Gastroesophageal sphincter (tissue), 3 donors: Measurements from ENCODE around the gene ARHGEF10L.

ENCODE experiments used
- CTCF ChIP-seq, 4 experiments: fragments of 200-600 bp in 2 of 4; fragments of 450-650 bp in 2 of 4; sonication (generic) in 1 of 4; IDR thresholded peaks; one replicate each; pipeline ENCODE4 v1.5.1; 2017 to 2019; ENCODE audit warnings: antibody characterized with exemption in 4 of 4, mild to moderate bottlenecking in 2 of 4, moderate library complexity in 2 of 4
- EP300 ChIP-seq: sonication (generic); formaldehyde crosslinking; IDR thresholded peaks from one replicate; pipeline ENCODE4 v1.6.1; 2017; ENCODE audit warnings: antibody characterized with exemption, mild to moderate bottlenecking
- POLR2A ChIP-seq, 2 donors: fragments of 450-650 bp; IDR thresholded peaks; one replicate each; pipeline ENCODE4 v1.6.1; 2017; ENCODE audit warnings: antibody characterized with exemption in 2 of 2, mild to moderate bottlenecking in 2 of 2, moderate library complexity in 1 of 2

- no peak for TF ChIP-seq CTCF (IDR thresholded peaks at IDR 0.05)
- no peak for TF ChIP-seq POLR2A (IDR thresholded peaks at IDR 0.05)
- TF ChIP-seq EP300, result no peak
These were observed 125.6 kb downstream of the ARHGEF10L start for GRCh38 chr1:17665054-17665453.
